ENCODE results near the gene CBLB. TPM values are rescaled to one million over a fixed set of nuclear protein-coding genes. Genes with fewer than 3 reads are reported as not detected.

CBLB gene
- total RNA-seq, 1 experiment from 2014 or later, result 8.6 TPM

DNA sequence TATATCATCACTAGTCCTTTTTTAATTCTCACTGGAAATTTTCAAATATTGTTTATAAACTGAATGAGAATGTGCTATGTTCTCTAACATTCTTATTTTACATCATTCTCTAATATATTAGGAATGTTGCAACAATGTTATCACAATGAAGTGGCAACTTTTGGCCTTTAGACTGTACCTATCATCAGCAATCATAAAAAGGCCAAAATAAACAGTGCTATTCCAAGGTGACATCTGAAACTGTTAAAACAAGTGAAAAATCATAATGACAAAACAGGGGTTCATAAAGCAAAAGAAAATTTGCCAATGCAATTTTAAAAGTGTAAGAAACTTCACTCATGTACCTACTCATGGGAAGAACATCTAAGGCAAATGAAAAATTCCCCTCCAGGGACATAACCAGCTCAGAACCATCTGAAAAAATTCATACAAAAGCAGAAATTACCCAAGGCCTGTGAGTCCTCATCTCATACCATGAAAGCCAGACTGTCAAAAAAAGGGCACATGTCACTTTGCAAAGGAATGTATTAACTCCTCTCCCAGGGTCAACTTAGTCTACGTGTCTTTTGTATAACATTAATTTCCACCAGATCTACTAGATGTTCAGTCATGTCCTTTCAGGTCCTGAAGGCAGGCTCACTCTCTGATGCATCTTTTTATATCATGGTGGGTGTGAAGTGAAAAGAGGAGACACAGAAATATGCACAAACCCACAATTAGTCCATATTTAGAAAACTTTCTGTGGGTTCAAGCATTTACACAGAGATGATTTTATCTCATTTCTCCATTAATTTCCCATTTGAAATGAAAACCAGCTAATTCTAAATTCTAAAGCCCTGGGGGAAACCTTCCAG lies 211.9 kb downstream of the CBLB start:
- no peak for ATAC-seq
- TF ChIP-seq CTCF (IDR thresholded peaks at IDR 0.05) (no peak), POLR2AphosphoS5 (IDR thresholded peaks at IDR 0.05; ENCODE audit: low read depth, low read length) (no peak), TCF7L2 (IDR thresholded peaks at IDR 0.05; ENCODE audit: low read depth, low read length) (no peak), SIN3A (IDR thresholded peaks at IDR 0.05; ENCODE audit: borderline replicate concordance, insufficient read depth, low read depth, low read length) (no peak)
- TF ChIP-seq, protein P1, sequence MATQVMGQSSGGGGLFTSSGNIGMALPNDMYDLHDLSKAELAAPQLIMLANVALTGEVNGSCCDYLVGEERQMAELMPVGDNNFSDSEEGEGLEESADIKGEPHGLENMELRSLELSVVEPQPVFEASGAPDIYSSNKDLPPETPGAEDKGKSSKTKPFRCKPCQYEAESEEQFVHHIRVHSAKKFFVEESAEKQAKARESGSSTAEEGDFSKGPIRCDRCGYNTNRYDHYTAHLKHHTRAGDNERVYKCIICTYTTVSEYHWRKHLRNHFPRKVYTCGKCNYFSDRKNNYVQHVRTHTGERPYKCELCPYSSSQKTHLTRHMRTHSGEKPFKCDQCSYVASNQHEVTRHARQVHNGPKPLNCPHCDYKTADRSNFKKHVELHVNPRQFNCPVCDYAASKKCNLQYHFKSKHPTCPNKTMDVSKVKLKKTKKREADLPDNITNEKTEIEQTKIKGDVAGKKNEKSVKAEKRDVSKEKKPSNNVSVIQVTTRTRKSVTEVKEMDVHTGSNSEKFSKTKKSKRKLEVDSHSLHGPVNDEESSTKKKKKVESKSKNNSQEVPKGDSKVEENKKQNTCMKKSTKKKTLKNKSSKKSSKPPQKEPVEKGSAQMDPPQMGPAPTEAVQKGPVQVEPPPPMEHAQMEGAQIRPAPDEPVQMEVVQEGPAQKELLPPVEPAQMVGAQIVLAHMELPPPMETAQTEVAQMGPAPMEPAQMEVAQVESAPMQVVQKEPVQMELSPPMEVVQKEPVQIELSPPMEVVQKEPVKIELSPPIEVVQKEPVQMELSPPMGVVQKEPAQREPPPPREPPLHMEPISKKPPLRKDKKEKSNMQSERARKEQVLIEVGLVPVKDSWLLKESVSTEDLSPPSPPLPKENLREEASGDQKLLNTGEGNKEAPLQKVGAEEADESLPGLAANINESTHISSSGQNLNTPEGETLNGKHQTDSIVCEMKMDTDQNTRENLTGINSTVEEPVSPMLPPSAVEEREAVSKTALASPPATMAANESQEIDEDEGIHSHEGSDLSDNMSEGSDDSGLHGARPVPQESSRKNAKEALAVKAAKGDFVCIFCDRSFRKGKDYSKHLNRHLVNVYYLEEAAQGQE (IDR thresholded peaks at IDR 0.05; ENCODE audit: insufficient read depth in 1 of 2, low read depth in 2 of 2, low read length in 1 of 2), result no peak

GRCh38 chr3:105653868-105654267 lies 214.9 kb downstream of the CBLB start:
- H3K4me1 ChIP-seq (ENCODE audit: control insufficient read depth, insufficient read depth, low read length), result no peaks in the 10 kb centered on the region
- H3K27ac ChIP-seq (ENCODE audit: low read length), result no peak overlapping the region
- no peak overlapping the region for H3K4me3 ChIP-seq (ENCODE audit: low read depth in 2 of 2, low read length in 2 of 2)
- H3K36me3 ChIP-seq (ENCODE audit: control insufficient read depth, insufficient read depth, low read length), result no peaks in the 10 kb centered on the region
- H3K27me3 ChIP-seq (ENCODE audit: control insufficient read depth, insufficient read depth, low read length), result peaks cover 3% of the 10 kb centered on the region; the same call in 1 of the 2 replicates
- H3K9me3 ChIP-seq (ENCODE audit: control insufficient read depth, insufficient read depth, low read depth, low read length), result no peaks in the 10 kb centered on the region
- ATAC-seq, result no peak
- DNase-seq (ENCODE audit: low read depth, low spot score), result no peak
- POLR2A ChIA-PET, result no interaction called here
- intact Hi-C loops (cut with micrococcal nuclease; ENCODE audit: unreplicated experiment) (no loop called here), in situ Hi-C loops (cut with HindIII; ENCODE audit: low pct_unique_long_range_greater_than_20kb, low sequenced_read_pairs) (no loop called here)
- TF ChIP-seq, protein P1 (IDR thresholded peaks at IDR 0.05; ENCODE audit: insufficient read depth in 1 of 2, low read depth in 2 of 2, low read length in 1 of 2), result no peak
- TF ChIP-seq CTCF (IDR thresholded peaks at IDR 0.05), result no peak
- no peak for TF ChIP-seq POLR2AphosphoS5 (IDR thresholded peaks at IDR 0.05; ENCODE audit: low read depth, low read length)
- TF ChIP-seq TCF7L2 (IDR thresholded peaks at IDR 0.05; ENCODE audit: low read depth, low read length), result no peak
- TF ChIP-seq SIN3A (IDR thresholded peaks at IDR 0.05; ENCODE audit: borderline replicate concordance, insufficient read depth, low read depth, low read length), result no peak
- no TSS peak for BruUV-seq (replicated peaks)
- CTCF ChIA-PET, result no interaction called here

More for the DNA sequence above, 211.9 kb downstream of the CBLB start:
- no TSS peak for BruUV-seq (replicated peaks)
- no peak overlapping the region for H3K4me3 ChIP-seq (ENCODE audit: low read depth in 2 of 2, low read length in 2 of 2)
- DNase-seq (ENCODE audit: low read depth, low spot score), result no peak
- no peaks in the 10 kb centered on the region for H3K4me1 ChIP-seq (ENCODE audit: control insufficient read depth, insufficient read depth, low read length)
- in situ Hi-C loops (cut with HindIII; ENCODE audit: low pct_unique_long_range_greater_than_20kb, low sequenced_read_pairs), result no loop called here
- H3K27me3 ChIP-seq (ENCODE audit: control insufficient read depth, insufficient read depth, low read length), result no peaks in the 10 kb centered on the region
- H3K36me3 ChIP-seq (ENCODE audit: control insufficient read depth, insufficient read depth, low read length), result no peaks in the 10 kb centered on the region
- H3K27ac ChIP-seq (ENCODE audit: low read length), result no peak overlapping the region
- intact Hi-C loops (cut with micrococcal nuclease; ENCODE audit: unreplicated experiment), result no loop called here
- no peaks in the 10 kb centered on the region for H3K9me3 ChIP-seq (ENCODE audit: control insufficient read depth, insufficient read depth, low read depth, low read length)
- ChIA-PET POLR2A (no interaction called here), CTCF (no interaction called here)
